ENCODE data around the gene PANX2. TPM values are rescaled to one million over a fixed set of nuclear protein-coding genes. Genes with fewer than 3 reads are reported as not detected.
"Not testable (repeated sequence)": the region's sequence is repeated elsewhere in the genome, so short reads cannot be mapped to it uniquely, and the experiment has no call there.

PANX2 gene
- total RNA-seq, 1 experiment from 2014 or later: 0.77 TPM

GRCh38 chr22:50145721-50146438 lies 24.7 kb upstream of the PANX2 start:
- ChIA-PET CTCF (interaction anchor here (0.6 to 2.6 kb wide), 17 partner anchors 10 to 524 kb away, joined by 3 to 13 read pairs (median 3); no protein-coding TSS in a partner anchor), POLR2A (no interaction called here)
- peaks cover 7% of the 10 kb centered on the region for H3K4me1 Mint-ChIP-seq (ENCODE audit: insufficient read depth, unreplicated experiment)
- peak overlapping the region; percentile 31 for H3K27ac Mint-ChIP-seq (ENCODE audit: low read depth, unreplicated experiment)
- no peaks in the 10 kb centered on the region for H3K36me3 Mint-ChIP-seq (ENCODE audit: insufficient read depth, unreplicated experiment)
- H3K4me3 Mint-ChIP-seq (ENCODE audit: unreplicated experiment): no peak overlapping the region
- DNase-seq (ENCODE audit: unreplicated experiment): no peak
- H3K9me3 Mint-ChIP-seq (ENCODE audit: unreplicated experiment): no peaks in the 10 kb centered on the region
- H3K27me3 Mint-ChIP-seq (ENCODE audit: insufficient read depth, unreplicated experiment): no peaks in the 10 kb centered on the region
- TF ChIP-seq, protein P1, sequence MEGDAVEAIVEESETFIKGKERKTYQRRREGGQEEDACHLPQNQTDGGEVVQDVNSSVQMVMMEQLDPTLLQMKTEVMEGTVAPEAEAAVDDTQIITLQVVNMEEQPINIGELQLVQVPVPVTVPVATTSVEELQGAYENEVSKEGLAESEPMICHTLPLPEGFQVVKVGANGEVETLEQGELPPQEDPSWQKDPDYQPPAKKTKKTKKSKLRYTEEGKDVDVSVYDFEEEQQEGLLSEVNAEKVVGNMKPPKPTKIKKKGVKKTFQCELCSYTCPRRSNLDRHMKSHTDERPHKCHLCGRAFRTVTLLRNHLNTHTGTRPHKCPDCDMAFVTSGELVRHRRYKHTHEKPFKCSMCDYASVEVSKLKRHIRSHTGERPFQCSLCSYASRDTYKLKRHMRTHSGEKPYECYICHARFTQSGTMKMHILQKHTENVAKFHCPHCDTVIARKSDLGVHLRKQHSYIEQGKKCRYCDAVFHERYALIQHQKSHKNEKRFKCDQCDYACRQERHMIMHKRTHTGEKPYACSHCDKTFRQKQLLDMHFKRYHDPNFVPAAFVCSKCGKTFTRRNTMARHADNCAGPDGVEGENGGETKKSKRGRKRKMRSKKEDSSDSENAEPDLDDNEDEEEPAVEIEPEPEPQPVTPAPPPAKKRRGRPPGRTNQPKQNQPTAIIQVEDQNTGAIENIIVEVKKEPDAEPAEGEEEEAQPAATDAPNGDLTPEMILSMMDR (IDR thresholded peaks at IDR 0.05; ENCODE audit: unreplicated experiment): no peak
- no TSS peak for BruUV-seq (replicated peaks)
- intact Hi-C loops (cut with micrococcal nuclease): loop anchor here (2.0 to 10.0 kb wide), 4 partner anchors 196 to 379 kb away; partner anchors contain the start of gene PPP6R2

- BruUV-seq (replicated peaks): no TSS peak
- Mint-ChIP-seq H3K36me3 (ENCODE audit: insufficient read depth, unreplicated experiment) (no peaks in the 10 kb centered on the region), H3K27me3 (ENCODE audit: insufficient read depth, unreplicated experiment) (no peaks in the 10 kb centered on the region), H3K9me3 (ENCODE audit: unreplicated experiment) (no peaks in the 10 kb centered on the region), H3K4me3 (ENCODE audit: unreplicated experiment) (no peak overlapping the region), H3K4me1 (ENCODE audit: insufficient read depth, unreplicated experiment) (peaks cover 7% of the 10 kb centered on the region), H3K27ac (ENCODE audit: low read depth, unreplicated experiment) (no peak overlapping the region)
- CTCF ChIA-PET: interaction anchor here (0.5 to 2.6 kb wide), 23 partner anchors 11 to 525 kb away, joined by 3 to 13 read pairs (median 3); no protein-coding TSS in a partner anchor
- DNase-seq (ENCODE audit: unreplicated experiment): peak; percentile 72
- POLR2A ChIA-PET: no interaction called here
- intact Hi-C loops (cut with micrococcal nuclease): loop anchor here (2.0 to 10.0 kb wide), 4 partner anchors 196 to 379 kb away; partner anchors contain the start of gene PPP6R2
- TF ChIP-seq, protein P1 (IDR thresholded peaks at IDR 0.05; ENCODE audit: unreplicated experiment): peak; percentile 79
Observed at GRCh38 chr22:50146439-50147238, 23.9 kb upstream of the PANX2 start.

DNA sequence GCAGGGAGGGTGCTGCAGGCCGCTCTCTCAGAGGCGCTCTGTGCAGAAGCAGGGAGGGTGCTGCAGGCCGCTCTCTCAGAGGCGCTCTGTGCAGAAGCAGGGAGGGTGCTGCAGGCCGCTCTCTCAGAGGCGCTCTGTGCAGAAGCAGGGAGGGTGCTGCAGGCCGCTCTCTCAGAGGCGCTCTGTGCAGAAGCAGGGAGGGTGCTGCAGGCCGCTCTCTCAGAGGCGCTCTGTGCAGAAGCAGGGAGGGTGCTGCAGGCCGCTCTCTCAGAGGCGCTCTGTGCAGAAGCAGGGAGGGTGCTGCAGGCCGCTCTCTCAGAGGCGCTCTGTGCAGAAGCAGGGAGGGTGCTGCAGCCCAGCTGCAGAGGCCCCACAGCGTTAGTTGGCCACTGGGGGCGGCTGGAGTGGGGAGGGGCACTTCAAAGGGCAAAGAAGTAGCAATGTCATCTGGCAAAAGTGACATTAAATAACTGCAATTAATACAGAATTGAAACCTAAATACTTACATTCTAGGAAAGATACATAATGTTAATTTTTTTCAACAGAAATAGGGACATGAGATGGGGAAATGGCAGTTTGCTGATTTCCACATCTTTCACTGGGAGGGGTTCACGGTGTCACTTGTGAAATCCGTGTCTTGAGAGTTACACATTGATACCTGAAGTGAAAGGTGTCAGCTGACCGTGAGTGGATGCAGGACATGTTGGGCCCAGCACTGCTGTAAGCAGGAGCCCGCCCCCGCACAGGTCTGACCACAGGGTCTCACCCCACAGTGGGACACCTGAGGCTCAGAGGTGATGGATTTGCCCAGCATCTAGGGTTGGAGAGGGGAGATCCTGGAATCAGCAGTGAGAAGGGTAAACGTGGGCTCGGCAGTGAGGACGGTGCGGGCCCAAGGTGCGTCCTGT lies 23.0 kb upstream of the PANX2 start:
- H3K36me3 Mint-ChIP-seq (ENCODE audit: insufficient read depth, unreplicated experiment); H3K4me3 Mint-ChIP-seq (ENCODE audit: unreplicated experiment); H3K27me3 Mint-ChIP-seq (ENCODE audit: insufficient read depth, unreplicated experiment); H3K27ac Mint-ChIP-seq (ENCODE audit: low read depth, unreplicated experiment); H3K4me1 Mint-ChIP-seq (ENCODE audit: insufficient read depth, unreplicated experiment); POLR2A ChIA-PET; H3K9me3 Mint-ChIP-seq (ENCODE audit: unreplicated experiment); DNase-seq (ENCODE audit: unreplicated experiment); BruUV-seq (replicated peaks): not testable (repeated sequence)
- intact Hi-C loops (cut with micrococcal nuclease): loop anchor here (2.0 to 10.0 kb wide), 4 partner anchors 195 to 380 kb away; partner anchors contain the start of gene PPP6R2
- CTCF ChIA-PET: interaction anchor here (0.5 to 2.9 kb wide), 24 partner anchors 10 to 216 kb away, joined by 3 to 21 read pairs (median 6); no protein-coding TSS in a partner anchor

- intact Hi-C loops (cut with micrococcal nuclease): loop anchor here (5.0 to 10.0 kb wide), 3 partner anchors 194 to 381 kb away; partner anchors contain the start of gene PPP6R2
- no peak for DNase-seq (ENCODE audit: unreplicated experiment)
- no peaks in the 10 kb centered on the region for H3K27me3 Mint-ChIP-seq (ENCODE audit: insufficient read depth, unreplicated experiment)
- no peaks in the 10 kb centered on the region for H3K9me3 Mint-ChIP-seq (ENCODE audit: unreplicated experiment)
- H3K27ac Mint-ChIP-seq (ENCODE audit: low read depth, unreplicated experiment): no peak overlapping the region
- CTCF ChIA-PET: interaction anchor here (0.6 to 2.9 kb wide), 20 partner anchors 10 to 350 kb away, joined by 3 to 21 read pairs (median 6); no protein-coding TSS in a partner anchor
- no peak overlapping the region for H3K4me3 Mint-ChIP-seq (ENCODE audit: unreplicated experiment)
- POLR2A ChIA-PET: interaction anchor here (1.0 to 2.0 kb wide), 2 partner anchors 10 to 53 kb away, joined by 4 to 8 read pairs; no protein-coding TSS in a partner anchor
- peaks cover 7% of the 10 kb centered on the region for H3K4me1 Mint-ChIP-seq (ENCODE audit: insufficient read depth, unreplicated experiment)
- TF ChIP-seq, protein P1 (IDR thresholded peaks at IDR 0.05; ENCODE audit: unreplicated experiment): no peak
- no peaks in the 10 kb centered on the region for H3K36me3 Mint-ChIP-seq (ENCODE audit: insufficient read depth, unreplicated experiment)
- no TSS peak for BruUV-seq (replicated peaks)
Observed at GRCh38 chr22:50148166-50148500, 22.4 kb upstream of the PANX2 start.

Data from MCF 10A (cell line).